ENCODE data around the gene NFKBIB. TPM values are rescaled to one million over a fixed set of nuclear protein-coding genes. Genes with fewer than 3 reads are reported as not detected.
A peak's percentile ranks its signal among the peaks of the same experiment; 100 is the strongest.
"Not testable (repeated sequence)": the region's sequence is repeated elsewhere in the genome, so short reads cannot be mapped to it uniquely, and the experiment has no call there.

NFKBIB gene
- total and polyA plus RNA-seq, 7 donors, result 21.9 to 109 (median 41.0) TPM

- no peak for TF ChIP-seq CTCF (IDR thresholded peaks at IDR 0.05)
- DNase-seq (peak; percentile 56 to 84), ATAC-seq (no peak)
- 1% methylated on average over 44 to 52 of the region's 52 CpGs for WGBS, 3 donors
- Histone ChIP-seq H3K9me3 (no peaks in the 10 kb centered on the region), H3K27me3 (ENCODE audit: insufficient read depth in 3 of 3, low read length in 2 of 3) (no peaks in the 10 kb centered on the region), H3K27ac (peak overlapping the region; percentile 98), H3K4me1 (peaks cover 22% of the 10 kb centered on the region), H3K36me3 (ENCODE audit: insufficient read depth in 1 of 2, low read depth in 1 of 2) (peaks cover 0 to 12% of the 10 kb centered on the region in 2 donors), H3K4me3 (peak overlapping the region; percentile 92)
- intact Hi-C loops (cut with DNase I), result loop anchor here in 1 of 2 donors (5.0 kb wide), 1 partner anchor 40 kb away; no protein-coding TSS in a partner anchor
These were observed 47.3 kb upstream of the NFKBIB start for GRCh38 chr19:38852231-38853044.

- no peak for TF ChIP-seq CTCF (IDR thresholded peaks at IDR 0.05)
- H3K36me3 ChIP-seq (ENCODE audit: insufficient read depth in 1 of 2, low read depth in 1 of 2), result peaks cover 0 to 4% of the 10 kb centered on the region in 2 donors
- H3K27me3 ChIP-seq (ENCODE audit: insufficient read depth in 3 of 3, low read length in 2 of 3), result no peaks in the 10 kb centered on the region
- H3K4me3 ChIP-seq, result peak overlapping the region; percentile 92
- H3K9me3 ChIP-seq, result no peaks in the 10 kb centered on the region
- no peak for ATAC-seq
- 86 to 91% (median 89%) methylated on average over 17 of the region's 17 CpGs for WGBS, 3 donors
- intact Hi-C loops (cut with DNase I), result loop anchor here in 1 of 2 donors (5.0 kb wide), 1 partner anchor 39 kb away; no protein-coding TSS in a partner anchor
- no peak for DNase-seq
- H3K27ac ChIP-seq, result peak overlapping the region; percentile 98
- H3K4me1 ChIP-seq, result peaks cover 15% of the 10 kb centered on the region
These were observed 46.6 kb upstream of the NFKBIB start for GRCh38 chr19:38853214-38853613.

- not testable (repeated sequence) for H3K4me1 ChIP-seq; H3K27ac ChIP-seq; H3K4me3 ChIP-seq; H3K36me3 ChIP-seq (ENCODE audit: insufficient read depth in 1 of 2, low read depth in 1 of 2); H3K27me3 ChIP-seq (ENCODE audit: insufficient read depth in 3 of 3, low read length in 2 of 3); DNase-seq; ATAC-seq; H3K9me3 ChIP-seq
- intact Hi-C loops (cut with DNase I), result loop anchor here in 1 of 2 donors (5.0 kb wide), 1 partner anchor 37 kb away; no protein-coding TSS in a partner anchor
- WGBS, 3 donors, result 52 to 66% (median 54%) methylated on average over 2 to 3 of the region's 3 CpGs
These were observed 44.8 kb upstream of the NFKBIB start for GRCh38 chr19:38854961-38855360.

GRCh38 chr19:38855751-38856150 is 44.0 kb upstream of the NFKBIB start:
- WGBS, 3 donors, result 91 to 97% (median 96%) methylated on average over 11 to 27 of the region's 37 CpGs
- H3K27me3 ChIP-seq (ENCODE audit: insufficient read depth in 3 of 3, low read length in 2 of 3); intact Hi-C loops (cut with DNase I); H3K27ac ChIP-seq; DNase-seq; H3K4me3 ChIP-seq; H3K9me3 ChIP-seq; H3K36me3 ChIP-seq (ENCODE audit: insufficient read depth in 1 of 2, low read depth in 1 of 2); ATAC-seq; H3K4me1 ChIP-seq: not testable (repeated sequence)

GRCh38 chr19:38856813-38857212 is 43.0 kb upstream of the NFKBIB start:
- Histone ChIP-seq H3K27me3 (ENCODE audit: insufficient read depth in 3 of 3, low read length in 2 of 3) (no peaks in the 10 kb centered on the region), H3K4me3 (no peak overlapping the region), H3K4me1 (peaks cover 3% of the 10 kb centered on the region), H3K27ac (no peak overlapping the region), H3K9me3 (no peaks in the 10 kb centered on the region), H3K36me3 (ENCODE audit: insufficient read depth in 1 of 2, low read depth in 1 of 2) (no peaks in the 10 kb centered on the region)
- ATAC-seq (no peak), DNase-seq (no peak)
- 75 to 89% (median 88%) methylated on average over 3 of the region's 3 CpGs for WGBS, 3 donors
- intact Hi-C loops (cut with DNase I), result no loop called here
- no peak for TF ChIP-seq CTCF (IDR thresholded peaks at IDR 0.05)

- H3K27ac ChIP-seq; H3K9me3 ChIP-seq; DNase-seq; intact Hi-C loops (cut with DNase I); H3K27me3 ChIP-seq (ENCODE audit: insufficient read depth in 3 of 3, low read length in 2 of 3); ATAC-seq; H3K36me3 ChIP-seq (ENCODE audit: insufficient read depth in 1 of 2, low read depth in 1 of 2); H3K4me3 ChIP-seq: not testable (repeated sequence)
- peaks cover 18% of the 10 kb centered on the region for H3K4me1 ChIP-seq
- 75 to 77% (median 76%) methylated on average over 20 to 21 of the region's 21 CpGs for WGBS, 3 donors
These were observed 40.1 kb upstream of the NFKBIB start for GRCh38 chr19:38859631-38860204.

All from psoas muscle (tissue), 8 donors.